ENCODE results near the gene HCRT. TPM values are rescaled to one million over a fixed set of nuclear protein-coding genes. Genes with fewer than 3 reads are reported as not detected.

The HCRT gene
- total RNA-seq, 1 experiment from 2014 or later, result not detected

DNA sequence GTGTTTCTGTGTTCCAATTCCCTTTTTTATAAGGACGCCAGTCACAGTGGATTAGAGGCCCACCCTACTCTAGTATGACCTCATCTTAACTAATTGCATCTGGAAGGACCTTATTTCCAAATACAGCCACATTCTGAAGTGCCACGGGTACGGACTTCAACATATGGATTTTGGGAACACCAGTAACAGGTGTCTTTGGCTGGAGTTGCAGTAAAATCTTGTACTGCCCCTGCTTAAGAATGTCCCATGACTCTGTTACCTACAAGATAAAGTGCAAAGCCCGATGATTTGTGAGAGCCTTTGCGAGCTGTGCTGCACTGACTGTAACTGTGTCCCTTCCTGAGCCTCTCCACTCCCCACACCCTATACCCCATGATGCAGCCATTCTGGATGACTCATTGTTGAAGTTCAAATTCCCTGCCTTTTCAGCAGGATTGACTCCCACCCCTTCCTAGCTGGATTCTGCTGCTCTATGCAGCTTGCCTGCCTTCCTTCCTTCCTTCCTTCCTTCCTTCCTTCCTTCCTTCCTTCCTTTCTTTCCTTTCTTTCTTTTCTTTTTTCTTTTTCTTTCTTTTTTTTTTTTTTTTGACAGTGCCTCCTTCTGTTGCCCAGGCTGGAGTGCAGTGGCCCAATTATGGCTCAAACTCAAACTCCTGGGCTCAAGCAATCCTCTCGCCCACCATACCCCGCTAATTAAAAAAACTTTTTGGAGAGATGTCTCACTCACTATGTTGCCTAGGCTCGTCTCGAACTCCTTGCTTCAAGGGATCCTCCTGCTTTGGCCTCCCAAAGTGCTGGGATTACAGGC lies 2.1 kb downstream of the HCRT start:
- no peak for DNase-seq (ENCODE audit: low spot score)
- in situ Hi-C loops (cut with HindIII; ENCODE audit: low sequenced_read_pairs), result no loop called here

DNA sequence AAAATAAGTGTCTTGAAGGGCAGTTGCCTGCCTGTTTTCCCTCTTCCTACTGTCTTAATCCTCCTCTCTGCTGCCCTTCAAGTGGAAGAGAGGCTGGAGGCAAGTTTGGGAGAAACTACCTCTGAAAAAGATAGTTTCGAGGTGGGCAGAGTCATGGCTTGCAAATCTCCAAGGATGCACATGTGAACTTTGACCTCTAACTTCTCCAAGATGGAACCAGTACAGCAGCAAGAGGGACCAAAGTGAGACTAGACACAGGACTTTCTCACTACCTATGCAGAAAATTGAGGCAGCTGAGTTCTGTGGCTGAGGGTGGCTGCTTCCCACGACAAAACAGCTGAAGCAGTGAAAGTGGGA lies 3.4 kb downstream of the HCRT start:
- DNase-seq (ENCODE audit: low spot score), result no peak
- in situ Hi-C loops (cut with HindIII; ENCODE audit: low sequenced_read_pairs), result no loop called here

DNA sequence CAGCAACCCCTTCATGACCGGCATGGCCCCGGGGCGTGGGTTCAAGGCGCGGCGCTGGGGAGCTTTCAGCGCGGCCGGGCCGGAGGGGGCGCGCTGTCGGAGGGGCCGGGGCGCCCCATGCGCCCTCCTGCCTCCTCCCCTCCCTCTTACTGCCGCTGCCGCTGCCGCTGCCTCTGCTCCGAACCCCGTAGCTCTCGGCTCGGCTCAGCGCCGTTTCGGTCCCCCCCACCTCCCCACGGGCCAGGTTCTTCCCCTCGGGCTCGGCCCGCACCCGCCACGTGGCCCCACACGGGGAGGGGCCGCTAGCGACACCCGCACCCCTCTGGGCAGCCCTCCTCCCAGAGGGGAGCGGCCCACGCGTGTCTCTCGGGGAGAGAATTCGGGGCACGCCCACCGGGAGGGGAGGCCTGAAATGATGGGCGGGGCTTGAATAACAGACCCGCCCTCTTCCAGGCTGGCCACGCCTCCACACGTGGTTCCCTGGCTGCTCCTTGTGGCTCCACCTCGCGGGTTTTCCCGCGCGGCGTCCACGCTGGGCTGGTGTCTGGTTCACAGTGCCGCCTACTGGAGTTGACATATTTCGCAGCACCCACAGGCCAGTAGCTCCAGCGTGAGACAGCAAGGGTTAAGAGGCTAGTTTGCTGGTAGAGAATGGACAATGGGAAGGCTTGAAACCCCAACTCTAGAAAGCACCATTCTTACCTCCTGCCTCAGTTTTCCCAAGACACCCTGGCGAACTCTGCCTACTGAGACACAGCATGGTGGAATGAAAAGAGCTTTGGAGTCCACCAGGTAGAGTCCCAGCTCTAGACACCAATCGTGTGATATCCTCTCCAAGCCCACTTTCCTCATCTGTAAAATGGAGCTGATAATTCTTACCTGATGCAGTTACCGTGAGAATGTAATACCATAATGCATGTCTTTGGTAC lies 4.1 kb downstream of the HCRT start, which contains the start of gene KCNH4:
TSS of gene KCNH4 (minus strand) at position 221 of the 929 bp plus-strand sequence. CDS start at position 24, 197 bp downstream.
- in situ Hi-C loops (cut with HindIII; ENCODE audit: low sequenced_read_pairs), result no loop called here

DNA sequence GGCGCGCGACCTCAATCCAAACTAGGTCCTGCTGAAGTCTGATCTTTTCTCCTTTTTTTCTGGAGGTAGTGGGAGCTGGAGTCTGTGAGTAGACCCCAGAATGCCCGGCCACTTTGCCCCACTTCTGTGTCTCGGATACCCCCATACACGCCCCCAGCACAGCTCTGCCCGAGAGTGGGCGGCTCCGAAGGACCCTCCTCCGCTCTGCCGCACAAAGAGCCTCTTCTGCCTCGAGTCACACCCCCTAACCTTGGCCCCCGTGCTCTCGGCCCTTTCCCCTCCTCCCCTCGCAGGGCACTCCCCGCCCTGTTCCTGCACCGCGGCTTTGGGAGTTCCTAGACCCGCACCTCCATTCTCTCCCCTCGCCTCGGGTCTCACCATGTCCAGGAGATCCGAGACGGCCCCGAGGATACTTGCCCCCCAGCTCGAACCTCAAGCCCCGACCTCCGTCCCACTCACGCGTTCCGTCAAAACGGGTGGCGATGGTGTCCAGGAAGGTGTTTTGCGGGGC lies 4.8 kb downstream of the HCRT start:
- DNase-seq (ENCODE audit: low spot score), result no peak
- in situ Hi-C loops (cut with HindIII; ENCODE audit: low sequenced_read_pairs), result no loop called here

More for the DNA sequence above, 4.1 kb downstream of the HCRT start, which contains the start of gene KCNH4:
- DNase-seq (ENCODE audit: low spot score), result peak; percentile 49

DNA sequence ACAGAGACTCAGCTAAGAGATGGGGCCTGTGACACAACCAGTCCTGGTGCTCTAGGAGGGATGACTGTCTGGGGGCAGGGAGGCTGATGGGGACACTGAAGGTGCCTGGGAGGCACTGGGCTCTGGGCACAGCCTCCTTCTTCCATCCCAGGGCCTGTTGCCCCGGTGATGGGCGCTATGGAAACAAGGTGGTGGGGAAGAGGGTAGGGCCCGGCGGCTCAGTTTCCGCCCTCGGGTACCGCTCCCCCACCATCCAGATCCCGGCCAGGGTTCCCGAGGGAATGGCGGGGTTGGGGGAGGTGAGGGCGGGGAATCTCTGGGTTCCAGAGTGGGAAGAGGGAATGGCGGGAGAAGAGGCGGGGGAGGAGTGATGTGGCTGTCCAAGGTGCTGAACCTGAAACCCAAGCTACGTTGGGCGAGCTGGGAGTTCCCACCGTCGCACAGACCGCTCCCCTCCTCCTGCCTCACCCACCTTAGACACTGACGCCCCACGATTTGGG lies 5.3 kb downstream of the HCRT start:
- no peak for DNase-seq (ENCODE audit: low spot score)
- in situ Hi-C loops (cut with HindIII; ENCODE audit: low sequenced_read_pairs), result no loop called here

DNA sequence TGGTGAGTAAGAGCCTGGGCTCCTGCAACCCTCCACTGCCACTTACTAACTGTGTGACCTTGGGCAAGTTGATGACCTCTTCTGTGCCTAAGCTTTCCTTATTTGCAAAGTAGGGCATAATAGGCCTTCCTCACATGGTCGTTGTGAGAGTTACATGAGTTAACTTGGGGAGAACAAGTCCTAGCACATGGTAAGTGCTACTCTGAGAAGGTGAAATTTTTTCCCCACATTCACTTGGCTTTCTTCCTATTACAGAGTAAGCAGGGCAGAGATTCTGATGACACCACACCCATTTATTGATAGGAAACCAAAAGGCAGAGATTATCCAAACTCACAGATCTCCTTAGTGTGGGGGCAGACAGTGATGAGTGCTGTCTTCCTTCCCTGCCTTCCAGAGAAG lies 5.9 kb downstream of the HCRT start:
- no peak for DNase-seq (ENCODE audit: low spot score)
- in situ Hi-C loops (cut with HindIII; ENCODE audit: low sequenced_read_pairs), result no loop called here

DNA sequence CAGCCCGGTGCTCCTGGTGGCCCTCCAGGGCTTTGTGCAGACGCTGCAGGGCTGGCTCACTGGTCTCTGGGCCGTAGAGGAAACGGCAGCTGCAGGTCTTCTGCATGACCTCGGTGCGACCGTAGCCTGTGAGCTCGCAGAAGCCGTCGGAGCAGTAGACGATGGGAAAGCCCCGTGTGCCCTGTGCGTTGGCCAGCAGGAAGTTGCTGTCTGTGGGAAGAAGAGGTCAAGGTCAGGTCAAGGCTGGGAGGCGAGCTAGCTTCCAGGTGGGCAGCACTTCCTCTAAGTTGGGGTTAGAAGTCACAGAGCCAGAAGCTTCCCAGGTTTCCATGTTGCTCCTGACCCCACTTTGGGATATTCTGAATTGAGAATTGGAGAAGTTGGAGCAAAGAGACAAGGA lies 6.4 kb downstream of the HCRT start:
- DNase-seq (ENCODE audit: low spot score), result no peak
- in situ Hi-C loops (cut with HindIII; ENCODE audit: low sequenced_read_pairs), result no loop called here

DNA sequence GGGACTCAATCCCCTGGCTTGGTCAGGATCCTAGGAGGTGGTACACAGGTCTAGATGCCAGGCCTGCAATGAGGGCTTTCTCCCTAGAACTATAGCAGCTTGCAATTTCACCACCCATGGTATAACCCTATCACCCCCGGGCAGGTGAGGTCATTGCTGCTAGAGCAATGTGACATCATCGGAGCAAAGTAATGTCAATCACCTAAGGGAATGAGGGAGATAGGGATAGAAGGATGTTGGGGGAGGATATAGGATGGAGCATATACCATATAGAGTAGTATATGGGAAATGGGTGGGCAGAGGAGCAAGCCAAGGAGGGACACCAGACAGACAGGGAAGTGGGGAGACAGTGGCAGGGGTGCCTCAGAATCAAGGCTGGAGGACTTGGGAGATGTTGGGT lies 7.6 kb downstream of the HCRT start:
- in situ Hi-C loops (cut with HindIII; ENCODE audit: low sequenced_read_pairs), result no loop called here
- no peak for DNase-seq (ENCODE audit: low spot score)

DNA sequence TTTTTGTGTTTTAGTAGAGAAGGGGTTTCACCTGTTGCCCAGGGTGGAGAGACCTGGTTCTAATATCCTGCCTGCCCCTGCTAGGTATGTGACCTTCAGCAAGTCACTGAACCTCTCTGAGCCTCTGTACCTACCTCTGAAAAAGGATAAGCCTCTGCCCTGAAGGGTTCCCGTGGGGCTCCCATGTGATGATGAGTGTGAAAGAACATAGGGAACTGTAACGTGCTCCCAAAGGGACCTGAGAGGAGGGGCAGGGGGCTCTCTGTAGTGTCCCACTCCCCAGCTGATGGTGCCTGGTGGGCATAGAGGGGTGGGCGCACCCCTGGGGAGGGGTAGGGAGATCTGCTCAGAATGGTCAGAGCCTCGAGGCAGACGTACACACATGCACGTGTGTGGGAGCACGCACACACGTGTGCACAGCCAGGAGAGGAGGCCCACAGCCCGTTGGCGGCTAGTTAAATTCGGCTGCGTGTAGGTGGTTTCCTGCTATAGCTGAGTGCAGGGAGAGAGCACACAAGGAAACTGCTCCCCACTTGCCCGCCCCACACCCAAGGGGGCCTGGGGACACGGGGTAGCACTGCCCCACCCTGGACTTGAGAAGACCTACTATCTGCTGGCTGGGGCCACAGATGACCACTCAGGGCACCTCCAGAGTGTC lies 11.0 kb downstream of the HCRT start:
- in situ Hi-C loops (cut with HindIII; ENCODE audit: low sequenced_read_pairs), result loop anchor here (5.0 kb wide), 1 partner anchor 83 kb away; no protein-coding TSS in a partner anchor

DNA sequence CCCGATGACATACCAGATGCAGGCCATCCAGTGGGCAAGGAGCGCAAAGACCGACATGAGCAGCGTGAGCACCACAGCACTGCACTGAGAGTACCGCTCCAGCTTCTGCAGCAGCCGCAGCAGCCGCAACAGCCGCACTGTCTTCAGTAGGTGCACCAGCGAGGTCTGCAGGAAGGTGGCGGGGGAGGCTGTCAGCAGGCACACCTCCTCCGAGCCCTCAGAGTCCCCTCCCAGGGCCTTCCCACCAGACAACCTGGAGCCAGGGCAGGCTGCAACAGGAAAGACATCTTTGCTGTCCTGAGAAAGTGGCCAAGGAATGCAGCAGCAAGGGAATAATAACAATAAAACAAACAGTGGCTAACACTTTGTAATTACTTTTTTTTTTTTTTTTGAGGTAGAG lies 13.4 kb downstream of the HCRT start:
- in situ Hi-C loops (cut with HindIII; ENCODE audit: low sequenced_read_pairs), result loop anchor here (5.0 kb wide), 1 partner anchor 85 kb away; no protein-coding TSS in a partner anchor
- no peak for DNase-seq (ENCODE audit: low spot score)

More for the DNA sequence above, 11.0 kb downstream of the HCRT start:
- no peak for DNase-seq (ENCODE audit: low spot score)

DNA sequence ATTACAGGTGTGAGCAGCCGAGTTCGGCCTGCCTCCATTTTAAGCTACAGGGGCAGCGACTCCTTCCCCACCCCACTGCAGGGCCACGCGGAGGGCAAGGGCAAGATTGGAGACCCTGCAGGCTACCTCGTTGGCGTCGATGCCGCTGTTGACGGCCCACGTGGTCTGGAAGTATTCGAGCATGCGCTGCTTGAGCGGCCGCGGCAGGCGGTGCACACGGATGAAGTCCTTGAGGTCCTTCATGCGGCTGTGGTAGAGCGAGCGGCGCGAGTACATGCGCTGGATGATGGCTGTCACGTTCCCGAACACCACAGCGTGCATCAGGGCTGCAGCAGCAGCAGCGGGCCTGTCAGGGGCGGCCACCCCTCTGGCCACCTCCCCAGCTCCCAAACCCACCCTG lies 15.9 kb downstream of the HCRT start:
- in situ Hi-C loops (cut with HindIII; ENCODE audit: low sequenced_read_pairs), result no loop called here
- DNase-seq (ENCODE audit: low spot score), result no peak

DNA sequence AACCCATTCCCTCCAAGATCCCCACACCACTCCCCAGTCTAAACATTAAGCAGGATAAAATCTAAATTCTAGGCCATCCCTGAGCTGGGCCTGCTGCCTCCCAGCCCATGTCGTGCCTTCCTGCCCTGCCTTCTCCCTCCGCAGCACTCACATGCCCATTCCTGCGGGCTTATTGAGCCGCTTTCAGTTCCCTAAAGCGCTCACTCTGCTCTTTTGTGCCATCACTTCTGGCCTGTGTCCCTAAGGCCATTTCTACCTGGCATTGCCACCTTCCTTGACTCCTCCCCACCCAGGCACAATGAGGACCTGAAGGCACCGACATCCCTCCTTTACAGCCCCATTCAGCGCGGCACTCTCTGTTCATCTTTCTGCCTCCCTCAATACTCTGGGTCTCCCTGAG lies 17.4 kb downstream of the HCRT start:
- DNase-seq (ENCODE audit: low spot score), result no peak
- in situ Hi-C loops (cut with HindIII; ENCODE audit: low sequenced_read_pairs), result no loop called here

DNA sequence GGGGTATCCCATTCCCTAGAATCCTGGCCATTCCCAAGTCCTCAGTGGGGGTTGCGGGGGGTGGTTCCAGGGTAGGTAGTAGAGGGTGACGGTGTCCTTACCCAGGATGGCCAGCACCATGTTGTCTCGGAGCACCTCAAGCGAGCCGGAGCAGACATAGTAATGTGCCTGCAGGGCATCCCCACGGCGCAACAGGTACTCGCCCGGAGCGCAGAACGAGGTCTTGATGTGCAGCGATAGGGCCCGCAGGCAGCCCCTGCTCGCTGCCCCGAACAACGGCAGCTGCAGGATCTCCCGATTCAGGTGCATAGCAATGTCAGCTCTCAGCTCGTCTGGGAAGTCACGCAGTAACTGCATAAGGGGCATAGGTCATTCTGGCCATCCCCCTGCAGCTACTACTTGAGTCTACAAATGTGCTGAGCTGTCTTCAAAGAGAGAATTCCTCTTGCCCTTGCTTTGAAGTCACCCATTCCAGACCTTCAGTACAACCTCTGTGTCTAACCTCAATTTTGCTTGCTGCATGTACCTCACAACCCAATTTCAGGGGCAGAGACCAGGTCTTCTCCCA lies 19.0 kb downstream of the HCRT start:
- DNase-seq (ENCODE audit: low spot score), result no peak
- in situ Hi-C loops (cut with HindIII; ENCODE audit: low sequenced_read_pairs), result no loop called here

DNA sequence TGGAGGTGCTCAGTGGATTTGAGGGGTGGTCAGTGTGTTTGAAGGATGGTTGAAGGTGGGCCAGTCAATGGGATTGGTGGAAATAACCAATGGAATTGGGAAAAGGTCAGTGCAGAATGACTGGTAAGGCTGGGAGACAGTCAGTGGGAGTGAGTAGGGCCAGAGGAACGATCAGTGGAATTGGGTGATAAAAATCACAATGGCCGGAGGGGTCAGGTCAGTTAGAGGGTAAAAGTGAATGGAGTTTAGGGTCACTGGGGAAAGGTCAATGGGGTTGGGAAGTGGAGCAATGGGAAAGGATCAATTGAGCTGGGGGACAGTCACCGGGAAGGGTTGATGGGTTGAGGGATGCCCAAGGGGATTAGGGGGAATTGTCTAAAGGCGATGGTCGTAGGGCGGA lies 19.5 kb downstream of the HCRT start:
- in situ Hi-C loops (cut with HindIII; ENCODE audit: low sequenced_read_pairs), result no loop called here
- DNase-seq (ENCODE audit: low spot score), result no peak

DNA sequence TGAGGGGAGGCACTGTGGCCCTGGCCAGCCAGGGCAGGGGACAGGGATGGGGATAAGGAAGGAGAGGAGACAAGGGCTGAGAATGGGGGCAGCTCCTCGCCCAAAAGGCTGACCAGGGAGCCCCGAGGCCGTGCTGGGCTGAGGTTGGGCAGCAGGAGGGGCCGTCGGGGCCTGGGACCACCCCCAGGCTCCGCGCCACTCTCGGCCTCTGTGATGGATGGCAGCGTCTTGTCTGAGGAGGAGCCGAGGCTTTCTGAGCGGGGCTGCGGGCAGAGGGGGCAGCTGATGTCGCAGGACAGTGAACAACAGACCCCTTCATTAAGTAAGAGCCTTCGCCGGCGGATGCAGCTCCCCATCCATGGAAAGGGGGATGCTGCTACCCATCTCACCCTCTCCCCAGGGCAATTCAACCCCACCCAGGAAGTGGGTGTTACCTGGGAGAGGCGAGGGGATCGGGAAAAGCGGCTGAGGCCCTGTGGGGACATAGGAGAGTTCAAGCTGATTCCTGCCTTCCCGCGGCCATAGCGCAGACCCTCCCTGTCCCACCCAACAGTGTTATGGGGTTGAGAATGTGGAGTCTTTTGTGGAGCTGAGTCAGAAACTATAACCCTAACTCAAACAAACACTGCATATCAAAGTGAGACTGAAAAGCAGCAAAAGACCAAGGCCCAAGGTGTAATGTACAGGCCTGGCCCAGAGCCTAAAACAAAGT lies 21.4 kb downstream of the HCRT start:
- DNase-seq (ENCODE audit: low spot score), result no peak
- in situ Hi-C loops (cut with HindIII; ENCODE audit: low sequenced_read_pairs), result no loop called here

DNA sequence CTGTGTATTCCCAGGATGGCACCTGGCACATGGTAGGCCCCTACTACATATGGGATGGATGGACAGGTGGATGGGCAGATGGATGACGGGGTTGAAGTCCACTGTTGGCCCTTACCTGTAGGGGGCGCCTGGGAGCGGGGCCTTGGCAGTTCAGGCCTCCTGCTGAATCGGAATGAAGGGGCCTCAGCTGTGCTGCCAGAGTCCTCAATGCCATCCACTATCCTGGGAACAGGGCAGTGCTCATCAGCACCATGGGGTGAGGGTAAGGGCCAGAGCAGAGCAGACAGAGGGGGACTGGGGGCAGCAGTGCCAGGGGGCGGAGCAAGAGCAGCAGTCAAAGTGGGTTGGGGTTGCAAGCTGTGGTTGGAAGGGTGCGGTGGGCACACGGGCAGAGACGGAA lies 22.1 kb downstream of the HCRT start:
- DNase-seq (ENCODE audit: low spot score), result no peak
- in situ Hi-C loops (cut with HindIII; ENCODE audit: low sequenced_read_pairs), result no loop called here

DNA sequence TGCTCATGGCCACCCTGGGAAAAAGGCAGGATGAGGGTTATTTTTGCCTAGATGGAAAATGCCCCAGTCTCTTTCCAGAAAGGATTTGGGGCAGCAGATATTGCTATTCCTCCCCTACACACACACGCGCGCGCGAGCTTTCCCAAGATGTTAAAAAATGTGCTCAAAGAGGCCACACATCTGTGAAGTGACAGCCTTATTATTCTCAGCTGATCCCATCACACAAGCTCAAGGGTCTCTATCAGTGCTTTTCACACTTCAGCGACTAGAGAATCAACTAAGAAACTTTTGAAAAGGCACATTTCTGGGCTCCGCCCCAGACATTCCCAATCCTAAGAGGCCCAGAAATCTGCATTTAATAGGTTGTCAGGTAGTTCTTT lies 24.7 kb downstream of the HCRT start:
- in situ Hi-C loops (cut with HindIII; ENCODE audit: low sequenced_read_pairs), result no loop called here

DNA sequence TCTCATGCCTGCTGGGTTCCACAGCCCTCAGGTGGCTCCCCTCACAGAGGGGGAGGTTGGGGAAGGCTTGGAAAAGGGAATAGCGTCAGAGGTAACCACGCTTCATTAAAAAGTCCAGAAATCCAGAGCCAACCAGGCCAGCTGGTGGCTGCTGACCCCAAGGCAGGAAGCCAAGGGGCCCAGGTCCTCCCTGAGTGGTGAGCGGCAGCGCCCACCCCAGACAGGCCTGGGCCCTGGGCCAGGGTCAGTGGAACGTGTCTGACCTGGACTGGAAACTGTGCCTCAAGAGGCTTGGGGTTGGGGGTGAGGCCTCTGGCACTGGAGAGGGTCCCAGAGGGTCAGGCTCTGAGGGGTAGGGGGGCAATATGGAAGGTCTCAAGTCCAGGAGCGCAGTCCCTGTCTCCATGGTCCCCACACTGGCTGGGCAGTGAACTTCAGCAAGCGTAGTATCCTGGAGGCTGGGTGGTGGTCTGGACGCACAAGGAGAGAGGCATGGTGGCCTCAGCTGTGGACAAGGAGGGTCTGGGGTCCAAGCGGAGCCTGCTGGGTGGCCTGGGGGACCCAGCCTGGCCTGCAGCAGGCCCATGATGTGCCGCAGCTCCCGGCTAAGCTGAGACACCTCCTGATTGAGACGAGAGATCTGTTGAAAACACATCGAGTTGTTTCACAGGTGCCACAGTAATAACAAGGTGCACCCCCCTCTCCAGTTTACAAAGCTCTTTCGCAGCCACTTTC lies 25.3 kb downstream of the HCRT start:
- DNase-seq (ENCODE audit: low spot score), result no peak
- in situ Hi-C loops (cut with HindIII; ENCODE audit: low sequenced_read_pairs), result no loop called here

More for the DNA sequence above, 24.7 kb downstream of the HCRT start:
- no peak for DNase-seq (ENCODE audit: low spot score)

All from G401 (cell line).